ENCODE measurements around the gene ITM2B. TPM values are rescaled to one million over a fixed set of nuclear protein-coding genes. Genes with fewer than 3 reads are reported as not detected.

ITM2B gene
- total and polyA plus RNA-seq, 10 of the 15 experiments (the other 5 are each of a cell fraction or from before 2014, with no cell fraction given), result 2.5 to 18.1 (median 4.9) TPM

DNA sequence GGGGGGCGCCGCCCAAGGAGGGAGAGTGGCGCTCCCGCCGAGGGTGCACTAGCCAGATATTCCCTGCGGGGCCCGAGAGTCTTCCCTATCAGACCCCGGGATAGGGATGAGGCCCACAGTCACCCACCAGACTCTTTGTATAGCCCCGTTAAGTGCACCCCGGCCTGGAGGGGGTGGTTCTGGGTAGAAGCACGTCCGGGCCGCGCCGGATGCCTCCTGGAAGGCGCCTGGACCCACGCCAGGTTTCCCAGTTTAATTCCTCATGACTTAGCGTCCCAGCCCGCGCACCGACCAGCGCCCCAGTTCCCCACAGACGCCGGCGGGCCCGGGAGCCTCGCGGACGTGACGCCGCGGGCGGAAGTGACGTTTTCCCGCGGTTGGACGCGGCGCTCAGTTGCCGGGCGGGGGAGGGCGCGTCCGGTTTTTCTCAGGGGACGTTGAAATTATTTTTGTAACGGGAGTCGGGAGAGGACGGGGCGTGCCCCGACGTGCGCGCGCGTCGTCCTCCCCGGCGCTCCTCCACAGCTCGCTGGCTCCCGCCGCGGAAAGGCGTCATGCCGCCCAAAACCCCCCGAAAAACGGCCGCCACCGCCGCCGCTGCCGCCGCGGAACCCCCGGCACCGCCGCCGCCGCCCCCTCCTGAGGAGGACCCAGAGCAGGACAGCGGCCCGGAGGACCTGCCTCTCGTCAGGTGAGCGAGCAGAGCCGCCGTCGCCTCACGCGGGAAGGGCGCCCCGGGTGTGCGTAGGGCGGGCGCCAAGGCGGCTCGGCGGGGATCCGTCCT is 70.5 kb downstream of the ITM2B start, which contains the start of gene RB1 (continued):
- TF ChIP-seq, protein P1, sequence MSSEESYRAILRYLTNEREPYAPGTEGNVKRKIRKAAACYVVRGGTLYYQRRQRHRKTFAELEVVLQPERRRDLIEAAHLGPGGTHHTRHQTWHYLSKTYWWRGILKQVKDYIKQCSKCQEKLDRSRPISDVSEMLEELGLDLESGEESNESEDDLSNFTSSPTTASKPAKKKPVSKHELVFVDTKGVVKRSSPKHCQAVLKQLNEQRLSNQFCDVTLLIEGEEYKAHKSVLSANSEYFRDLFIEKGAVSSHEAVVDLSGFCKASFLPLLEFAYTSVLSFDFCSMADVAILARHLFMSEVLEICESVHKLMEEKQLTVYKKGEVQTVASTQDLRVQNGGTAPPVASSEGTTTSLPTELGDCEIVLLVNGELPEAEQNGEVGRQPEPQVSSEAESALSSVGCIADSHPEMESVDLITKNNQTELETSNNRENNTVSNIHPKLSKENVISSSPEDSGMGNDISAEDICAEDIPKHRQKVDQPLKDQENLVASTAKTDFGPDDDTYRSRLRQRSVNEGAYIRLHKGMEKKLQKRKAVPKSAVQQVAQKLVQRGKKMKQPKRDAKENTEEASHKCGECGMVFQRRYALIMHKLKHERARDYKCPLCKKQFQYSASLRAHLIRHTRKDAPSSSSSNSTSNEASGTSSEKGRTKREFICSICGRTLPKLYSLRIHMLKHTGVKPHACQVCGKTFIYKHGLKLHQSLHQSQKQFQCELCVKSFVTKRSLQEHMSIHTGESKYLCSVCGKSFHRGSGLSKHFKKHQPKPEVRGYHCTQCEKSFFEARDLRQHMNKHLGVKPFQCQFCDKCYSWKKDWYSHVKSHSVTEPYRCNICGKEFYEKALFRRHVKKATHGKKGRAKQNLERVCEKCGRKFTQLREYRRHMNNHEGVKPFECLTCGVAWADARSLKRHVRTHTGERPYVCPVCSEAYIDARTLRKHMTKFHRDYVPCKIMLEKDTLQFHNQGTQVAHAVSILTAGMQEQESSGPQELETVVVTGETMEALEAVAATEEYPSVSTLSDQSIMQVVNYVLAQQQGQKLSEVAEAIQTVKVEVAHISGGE (CRISPR knock-in tag; IDR thresholded peaks at IDR 0.05), result 0 out of 2 replicates have a peak, but pooled peaks have one; percentile 2
- TF ChIP-seq FOS (IDR thresholded peaks at IDR 0.05; ENCODE audit: borderline replicate concordance, extremely low read depth, insufficient read length) (no peak), CUX1 (IDR thresholded peaks at IDR 0.05; ENCODE audit: insufficient replicate concordance, low read depth, low read length) (no peak), RELA (IDR thresholded peaks at IDR 0.05; ENCODE audit: borderline replicate concordance, partially characterized antibody) (peak; percentile 69), ZNF217 (IDR thresholded peaks at IDR 0.05) (peak; percentile 73; the same call in 1 of the 2 replicates), ZNF592 (IDR thresholded peaks at IDR 0.05) (peak; percentile 69; the same call in 1 of the 2 replicates), GATAD2B (conservative IDR thresholded peaks at IDR 0.05; ENCODE audit: low read depth) (peak; percentile 92), CBX3 (IDR thresholded peaks at IDR 0.05; ENCODE audit: borderline replicate concordance, low read depth) (no peak), BHLHE40 (IDR thresholded peaks at IDR 0.05; ENCODE audit: borderline replicate concordance in 1 of 2, low read depth in 2 of 2, low read length in 1 of 2) (peak; percentile 39 to 72; a peak in 3 of 4 replicates), ZNF622 (IDR thresholded peaks at IDR 0.05) (no peak), YY1 (IDR thresholded peaks at IDR 0.05; ENCODE audit: low read depth, low read length) (peak; percentile 17; the same call in 1 of the 2 replicates), ZBED1 (IDR thresholded peaks at IDR 0.05; ENCODE audit: borderline replicate concordance) (no peak), ZSCAN29 (IDR thresholded peaks at IDR 0.05) (0 out of 2 replicates have a peak, but pooled peaks have one; percentile 22), SMAD1 (IDR thresholded peaks at IDR 0.05; ENCODE audit: low read depth, partially characterized antibody) (peak; percentile 69), ZNF384 (IDR thresholded peaks at IDR 0.05; ENCODE audit: borderline replicate concordance, low read depth, low read length) (no peak), POU2F2 (IDR thresholded peaks at IDR 0.05; ENCODE audit: borderline replicate concordance, low read depth, low read length) (0 out of 3 replicates have a peak, but pooled peaks have one; percentile 52)

All from GM12878 (cell line).